Hematopoietic multipotent progenitor cell treated with erythropoietin and hydrocortisone succinate and interleukin-3 and kit ligand, for 8 days (in vitro differentiated cells): ENCODE results near the gene ANKS1A.
"Not testable (repeated sequence)": the region's sequence is repeated elsewhere in the genome, so short reads cannot be mapped to it uniquely, and the experiment has no call there.

Experiments
- DNase-seq: peaks from one replicate; pipeline ENCODE4 v3.0.0-alpha.2; 2015

ANKS1A gene

DNA sequence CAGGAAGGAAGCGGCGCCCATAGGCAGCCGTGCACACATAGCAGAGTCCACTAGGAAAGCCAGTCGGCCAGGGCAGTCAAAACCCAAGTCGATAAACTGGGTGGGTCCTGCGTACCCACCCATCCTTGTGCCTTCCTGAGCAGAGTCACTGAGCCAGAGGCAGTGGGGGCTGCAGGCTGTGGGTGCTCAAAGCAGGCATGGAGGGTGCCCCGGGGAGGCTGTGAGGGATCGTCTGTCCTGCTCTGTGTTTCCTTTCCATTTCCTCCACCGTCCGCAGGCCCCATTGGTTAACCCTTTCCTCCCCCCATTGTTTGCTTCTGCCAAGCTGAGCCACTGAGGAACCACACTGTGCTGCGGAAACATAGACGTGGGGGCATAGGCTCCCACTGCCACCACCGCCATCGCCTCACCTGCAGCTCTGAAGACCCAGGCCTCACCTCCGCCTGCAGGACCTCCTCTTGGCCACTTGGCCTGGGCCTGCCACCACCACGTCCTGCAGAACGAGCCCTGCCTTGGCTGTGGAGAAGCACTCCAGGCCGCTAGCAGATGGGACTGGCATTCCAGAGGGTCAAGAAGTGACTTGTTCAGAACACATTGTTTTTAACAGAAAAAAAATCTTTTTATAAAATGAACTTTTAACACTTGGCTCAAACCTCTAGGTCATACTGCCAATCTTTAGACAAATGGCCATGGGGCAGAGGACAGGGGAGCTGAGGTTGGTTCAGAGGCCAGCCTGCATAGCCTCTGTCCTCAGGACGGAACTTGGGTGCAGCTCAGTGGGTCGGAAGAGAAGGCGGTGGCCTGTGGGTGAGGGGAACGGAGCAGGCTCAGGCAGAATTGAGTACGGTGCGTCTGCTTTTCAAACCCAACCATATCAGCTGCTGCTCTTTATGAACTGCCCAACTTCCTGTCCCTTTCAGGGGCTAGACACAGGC is 199.5 kb downstream of the ANKS1A start:
- no peak for DNase-seq

DNA sequence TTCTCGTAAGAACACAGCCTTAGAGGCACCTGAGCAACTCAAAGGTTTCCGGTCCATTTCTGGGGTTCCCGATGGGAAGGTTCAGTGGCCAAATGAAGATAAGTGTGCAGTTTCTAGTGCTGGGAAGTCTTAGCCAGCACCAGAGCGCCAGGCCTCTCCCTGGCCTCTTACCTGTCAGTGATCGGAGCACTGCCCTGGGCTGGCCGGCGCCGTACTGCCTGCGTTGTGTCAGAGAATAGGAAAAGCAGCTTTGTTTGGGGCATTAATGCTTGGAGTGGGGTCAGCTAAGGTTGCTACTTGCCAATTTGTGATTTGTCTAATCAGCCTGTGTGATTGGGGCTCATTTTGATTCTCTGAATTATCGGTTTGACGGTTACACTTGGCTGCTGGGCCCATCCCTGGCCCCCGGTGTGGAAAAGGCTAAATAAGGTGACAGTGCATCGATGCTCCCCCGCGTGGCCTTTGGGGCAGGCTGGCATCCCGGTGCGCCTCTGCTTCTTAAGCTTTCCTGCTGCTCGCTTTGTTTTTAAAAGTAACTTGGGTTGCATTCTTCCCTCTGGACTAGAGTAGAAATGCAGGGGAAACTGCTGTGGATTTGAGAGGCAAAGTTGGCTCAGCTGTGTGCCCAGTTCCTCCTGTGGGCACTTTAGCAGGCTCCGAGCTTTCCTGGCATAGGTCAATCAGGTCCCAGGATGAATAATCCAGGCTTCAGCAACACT is 200.3 kb downstream of the ANKS1A start:
- DNase-seq, result no peak

DNA sequence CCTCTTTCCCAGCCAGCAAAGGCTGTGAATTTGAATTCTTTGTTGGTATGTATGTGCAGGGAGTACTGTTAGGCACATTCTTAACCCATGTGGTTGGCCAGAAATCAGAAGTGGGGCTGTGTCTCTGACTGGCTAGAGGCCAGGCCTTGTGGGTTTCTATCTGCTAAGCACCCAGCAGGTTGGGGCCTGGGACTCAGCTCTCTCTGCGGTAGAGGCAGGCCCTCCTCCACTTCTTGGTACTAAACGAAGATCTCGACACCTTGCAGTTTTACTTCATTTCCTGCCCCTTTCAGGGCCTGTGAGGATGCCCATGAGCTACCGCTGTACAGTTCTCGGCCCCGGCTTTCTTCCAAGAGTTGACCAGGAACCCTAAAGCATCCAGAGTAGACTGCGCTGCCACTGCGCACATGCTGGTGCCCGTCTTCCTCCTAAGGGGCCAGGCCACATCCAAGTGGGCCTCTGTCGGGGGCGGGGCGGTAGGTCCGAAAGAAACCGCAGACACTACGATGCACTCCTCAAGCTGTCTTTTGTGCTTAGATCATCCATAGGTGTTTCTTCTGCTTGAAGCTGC is 201.0 kb downstream of the ANKS1A start:
- DNase-seq, result peak; percentile 79

DNA sequence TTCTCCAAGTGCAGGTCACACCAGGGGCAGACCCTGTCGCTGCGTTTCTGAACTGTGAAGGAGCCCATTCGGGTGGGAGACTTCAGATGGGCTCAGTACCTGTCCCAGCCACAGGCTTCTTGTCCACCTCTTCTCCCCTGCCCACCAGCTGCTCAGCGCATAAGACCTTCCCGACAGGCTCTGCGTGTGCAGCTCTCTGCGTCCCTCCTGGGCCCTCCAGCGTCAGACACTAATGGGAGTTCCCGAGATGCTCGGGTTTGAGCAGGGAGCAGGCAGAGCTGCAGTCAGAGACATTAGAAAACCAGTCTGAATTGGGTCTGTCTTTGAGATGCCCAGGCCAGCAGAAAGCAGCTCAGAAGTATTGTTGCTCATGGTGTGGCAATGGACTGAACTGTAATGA is 201.7 kb downstream of the ANKS1A start:
- DNase-seq, result no peak

DNA sequence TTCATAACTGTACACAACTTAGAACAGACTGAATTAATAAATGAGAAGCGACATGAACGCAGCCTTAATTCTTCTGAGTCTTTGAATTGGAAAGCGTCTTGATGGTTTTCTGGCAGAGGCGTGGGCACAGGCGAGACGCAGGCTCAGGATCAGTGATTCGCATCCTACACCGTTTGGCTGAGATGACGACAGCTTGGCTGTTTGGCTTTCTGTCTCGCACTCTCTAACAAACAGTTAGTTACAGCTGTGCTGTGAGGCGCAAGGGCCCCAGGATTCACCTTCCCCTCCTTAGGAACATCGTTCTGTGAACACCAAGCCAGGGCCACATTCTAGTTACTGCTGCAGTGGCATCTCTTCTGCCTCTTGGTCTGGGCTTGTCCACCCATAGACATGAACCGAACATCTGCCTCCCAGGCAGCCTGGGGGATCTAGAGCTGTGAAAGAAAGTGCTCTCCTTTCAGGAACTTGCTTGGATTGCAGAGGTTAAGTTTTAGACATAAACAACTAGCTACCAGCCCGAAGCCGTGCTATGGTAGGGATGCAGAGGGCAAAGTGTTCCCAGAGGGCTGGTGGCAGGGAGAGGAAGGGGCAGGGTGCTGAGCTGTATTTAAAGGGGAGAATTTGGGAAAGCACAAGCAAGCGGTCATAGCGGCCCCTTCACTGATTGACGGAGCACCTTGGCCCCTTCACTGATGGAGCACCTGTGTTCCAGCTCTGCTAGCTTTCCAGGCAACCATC is 202.5 kb downstream of the ANKS1A start:
- DNase-seq, result no peak

DNA sequence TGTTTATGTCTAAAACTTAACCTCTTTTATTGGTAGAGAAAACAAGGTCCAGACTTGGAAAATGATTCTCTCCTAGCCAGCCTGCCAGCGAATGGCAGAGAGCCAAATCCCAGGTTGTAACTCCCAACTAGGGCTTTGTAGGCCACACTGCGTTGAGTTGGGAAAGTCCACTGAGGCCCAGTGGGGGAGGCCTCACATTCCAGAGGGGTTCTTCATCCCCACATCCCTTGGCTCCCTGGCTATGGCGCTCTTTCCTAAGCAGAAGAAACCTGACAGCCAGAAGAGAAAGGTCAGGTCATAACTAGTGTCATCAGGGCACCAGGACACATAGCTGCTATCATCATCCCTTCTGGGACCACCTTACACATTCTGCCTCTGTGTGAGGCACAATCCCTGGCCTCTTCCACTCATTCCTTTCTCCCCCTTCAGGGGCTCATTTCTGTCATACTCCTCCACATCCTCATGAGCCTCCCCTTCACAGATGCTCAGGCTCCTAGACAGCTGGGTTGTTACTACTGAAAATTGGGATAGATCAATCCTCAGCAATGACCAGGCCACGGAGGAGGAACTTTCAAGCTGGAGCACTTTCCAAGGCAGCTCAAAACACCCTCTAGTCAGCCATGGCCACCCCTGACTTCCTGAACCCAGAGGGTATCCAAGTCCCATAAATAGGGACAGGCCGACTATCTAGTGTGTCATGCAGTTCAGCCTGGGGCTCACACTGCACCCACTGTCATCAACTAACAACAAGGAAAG is 203.5 kb downstream of the ANKS1A start:
- DNase-seq, result no peak

DNA sequence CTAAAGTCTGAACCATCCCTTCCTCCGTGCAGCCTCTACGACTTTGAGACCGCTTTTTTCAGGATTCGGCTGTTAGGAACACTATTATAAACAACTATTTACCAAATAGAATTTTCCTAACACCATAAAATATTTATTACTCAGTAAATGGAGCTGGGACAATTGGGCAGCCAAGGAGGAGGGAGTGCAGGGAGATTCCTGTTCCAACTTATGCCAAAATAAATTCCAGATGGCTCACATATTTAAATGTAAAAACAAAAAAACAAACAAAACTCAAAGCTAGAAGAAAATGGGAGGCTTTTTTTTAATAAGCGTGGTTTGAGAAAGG is 204.0 kb downstream of the ANKS1A start:
- DNase-seq, result no peak

DNA sequence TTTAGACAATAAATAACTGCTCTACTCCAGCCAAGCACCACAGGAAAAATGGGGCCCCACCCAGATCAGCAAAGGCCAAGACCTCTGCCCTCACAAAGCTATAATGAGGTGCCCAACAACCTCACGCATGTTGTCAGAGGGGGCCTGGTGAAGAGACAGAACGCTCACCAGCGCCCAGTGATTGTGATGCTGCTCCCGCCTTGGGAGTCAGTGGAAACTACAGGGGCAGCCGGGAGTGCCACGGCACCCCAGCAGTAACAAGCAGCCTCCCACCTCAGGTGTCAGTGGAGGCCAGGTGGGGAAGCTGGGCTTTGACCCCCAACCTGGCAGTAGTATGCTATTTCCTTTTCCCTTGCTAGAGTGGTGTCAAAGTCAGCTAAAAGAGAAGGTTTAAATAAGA is 204.7 kb downstream of the ANKS1A start:
- DNase-seq, result no peak

DNA sequence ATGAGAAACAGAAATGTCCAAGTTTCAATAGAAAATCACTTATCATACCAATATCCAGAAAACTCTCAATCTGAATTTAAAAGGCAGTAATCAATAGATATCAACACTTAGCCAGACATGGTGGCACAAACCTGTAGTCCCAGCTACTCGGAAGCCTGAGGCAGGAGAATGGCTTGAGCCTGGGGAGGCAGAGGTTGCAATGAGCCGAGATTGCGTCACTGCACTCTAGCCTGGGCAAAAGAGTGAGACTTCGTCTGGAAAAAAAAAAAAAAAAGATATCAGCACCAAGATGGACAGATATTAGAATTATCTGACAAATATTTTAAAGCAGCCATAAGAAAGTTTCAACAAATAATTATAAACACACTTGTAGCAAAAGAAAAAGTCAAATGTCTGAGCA is 205.1 kb downstream of the ANKS1A start:
- no peak for DNase-seq

DNA sequence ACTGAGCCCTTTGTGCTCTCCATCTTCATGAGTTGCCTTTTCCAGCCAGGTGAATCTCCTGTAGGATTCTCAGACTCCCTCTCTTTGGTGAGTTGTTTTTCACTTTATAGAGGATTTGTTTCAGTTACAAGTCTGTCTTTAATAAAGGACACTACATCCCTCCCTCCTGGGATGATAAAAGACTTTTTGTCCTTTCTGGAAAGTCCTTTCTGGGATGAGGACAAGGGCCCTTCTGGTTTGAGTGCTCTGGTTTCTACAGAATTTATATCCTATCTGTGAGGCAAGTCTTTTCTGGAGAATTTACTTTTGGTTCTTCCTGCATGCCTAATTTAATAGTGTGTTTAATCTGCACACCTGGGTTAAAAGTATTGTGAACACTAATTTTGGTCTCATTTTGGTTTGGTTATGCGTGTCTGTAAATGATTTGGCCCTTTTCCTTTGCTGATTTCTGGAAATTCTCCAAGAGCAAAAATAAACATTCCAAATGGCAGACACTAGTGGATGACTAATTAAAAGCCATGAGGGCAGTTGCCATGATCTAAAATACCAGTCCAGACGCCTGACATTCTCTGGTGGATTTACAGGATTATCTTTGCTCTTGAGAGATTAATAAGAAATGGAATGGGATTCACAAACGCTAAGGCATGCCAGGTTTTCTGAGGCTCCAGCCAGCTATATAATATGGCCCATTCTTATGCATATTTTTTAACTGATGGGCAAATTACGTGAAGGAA is 207.2 kb downstream of the ANKS1A start:
- DNase-seq, result no peak

DNA sequence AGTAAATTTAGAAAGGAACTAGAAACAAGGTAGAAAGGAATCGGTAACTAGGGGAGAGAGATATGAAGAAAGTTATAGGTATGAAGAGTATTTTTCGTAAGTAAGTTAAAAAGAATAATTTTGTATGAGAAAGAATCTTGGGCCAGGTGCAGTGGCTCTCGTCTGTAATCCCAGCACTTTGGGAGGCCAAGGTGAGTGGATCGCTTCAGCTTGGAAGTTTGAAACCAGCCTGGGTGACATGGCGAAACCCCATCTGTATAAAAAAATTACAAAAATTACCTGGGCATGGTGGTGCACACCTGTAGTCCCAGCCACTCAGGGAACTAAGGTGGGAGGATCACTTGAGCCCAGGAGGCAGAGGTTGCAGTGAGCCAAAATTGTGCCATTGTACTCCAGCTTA is 210.1 kb downstream of the ANKS1A start:
- DNase-seq, result no peak

DNA sequence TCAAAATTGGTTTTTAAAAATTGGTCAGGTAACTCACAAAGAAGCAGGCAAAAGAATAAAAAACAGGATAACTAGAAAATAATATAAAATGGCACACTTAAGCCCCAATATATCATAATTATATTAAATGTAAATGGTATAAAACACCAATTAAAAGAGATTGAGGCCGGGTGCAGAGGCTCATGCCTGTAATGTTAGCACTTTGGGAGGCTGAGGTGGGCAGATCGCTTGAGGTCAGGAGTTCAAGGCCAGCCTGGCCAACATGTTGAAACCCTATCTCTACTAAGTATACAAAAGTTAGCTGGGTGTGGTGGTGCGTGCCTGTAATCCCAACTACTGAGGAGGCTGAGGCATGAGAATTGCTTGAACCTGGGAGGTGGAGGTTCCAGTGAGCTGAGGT is 216.0 kb downstream of the ANKS1A start:
- DNase-seq, result no peak

DNA sequence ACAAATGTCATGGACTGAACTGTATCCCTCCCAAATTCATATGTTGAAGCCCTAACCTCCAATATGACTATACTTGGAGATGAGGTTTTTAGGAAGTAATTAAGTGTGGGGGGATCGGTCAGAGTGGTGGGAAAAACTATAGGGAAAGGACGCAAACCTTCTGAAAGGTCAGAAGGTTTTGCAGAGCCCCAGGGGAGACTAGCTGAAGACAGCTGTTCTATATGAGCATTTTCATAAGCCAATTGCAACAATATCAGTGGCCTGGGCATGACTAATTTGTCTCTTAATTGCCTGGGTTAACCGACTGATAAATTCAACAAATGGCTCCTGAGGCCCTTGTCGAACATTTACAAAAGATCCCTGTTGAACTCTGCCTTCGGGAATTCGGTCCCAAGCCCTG is 217.0 kb downstream of the ANKS1A start:
- DNase-seq, result not testable (repeated sequence)

DNA sequence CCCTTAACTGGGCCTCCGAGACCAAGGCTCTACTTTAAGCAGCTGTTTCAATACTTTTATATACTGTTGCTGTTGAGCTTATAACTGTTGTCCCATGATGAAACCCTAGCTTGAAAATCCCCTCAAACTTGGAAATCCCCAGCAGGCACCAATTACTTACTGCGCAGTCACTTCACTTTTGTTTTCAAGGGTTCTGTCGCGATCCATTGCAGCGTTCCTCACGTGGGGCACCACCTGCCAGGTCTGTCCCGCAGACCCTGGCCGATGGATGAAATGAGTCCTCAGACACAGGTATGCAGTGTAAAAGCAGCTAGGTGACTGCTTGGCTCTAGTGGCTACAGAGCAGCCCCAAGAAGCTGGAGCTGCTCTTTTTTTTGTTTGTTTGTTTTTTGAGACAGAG is 218.2 kb downstream of the ANKS1A start:
- not testable (repeated sequence) for DNase-seq

DNA sequence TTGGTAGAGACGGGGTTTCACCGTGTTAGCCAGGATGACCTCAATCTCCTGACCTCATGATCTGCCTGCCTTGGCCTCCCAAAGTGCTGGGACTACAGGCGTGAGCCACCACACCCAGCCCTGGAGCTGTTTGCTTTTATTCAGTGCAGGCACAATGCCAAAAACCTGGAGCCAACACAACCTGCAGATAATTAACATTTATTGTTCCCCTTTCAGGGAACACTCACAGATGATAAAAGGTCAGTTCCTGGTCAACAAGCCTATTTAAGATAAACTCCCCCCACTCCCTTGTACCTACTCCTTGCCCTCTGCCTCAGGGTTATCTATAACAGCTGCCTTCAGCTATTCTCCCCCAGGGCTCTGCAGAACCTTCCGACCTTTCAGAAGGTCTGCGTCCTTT is 218.7 kb downstream of the ANKS1A start:
- DNase-seq, result not testable (repeated sequence)

DNA sequence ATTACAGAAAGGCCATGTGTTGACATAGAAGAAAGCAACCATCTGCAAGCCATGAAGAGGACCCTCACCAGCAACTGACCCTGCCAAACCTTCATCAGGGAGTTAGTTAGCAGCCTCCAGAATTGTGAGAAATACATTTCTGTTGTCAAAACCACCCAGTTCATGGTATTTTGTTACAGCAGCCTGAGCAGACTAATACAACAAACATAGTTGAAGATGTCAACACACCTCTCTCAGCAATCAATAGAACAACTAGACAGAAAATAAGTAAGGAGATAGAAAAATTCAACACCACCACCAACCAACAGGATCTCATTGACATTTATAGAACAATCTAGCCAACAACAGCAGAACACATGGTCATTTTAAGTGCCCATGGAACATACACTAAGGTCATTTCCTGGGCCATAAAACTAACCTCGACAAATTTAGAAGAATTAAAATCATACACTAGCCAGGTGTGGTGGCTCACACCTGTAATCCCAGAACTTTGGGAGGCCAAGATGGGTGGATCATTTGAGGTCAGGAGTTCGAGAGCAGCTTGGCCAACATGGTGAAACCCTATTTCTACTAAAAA is 219.3 kb downstream of the ANKS1A start:
- no peak for DNase-seq

DNA sequence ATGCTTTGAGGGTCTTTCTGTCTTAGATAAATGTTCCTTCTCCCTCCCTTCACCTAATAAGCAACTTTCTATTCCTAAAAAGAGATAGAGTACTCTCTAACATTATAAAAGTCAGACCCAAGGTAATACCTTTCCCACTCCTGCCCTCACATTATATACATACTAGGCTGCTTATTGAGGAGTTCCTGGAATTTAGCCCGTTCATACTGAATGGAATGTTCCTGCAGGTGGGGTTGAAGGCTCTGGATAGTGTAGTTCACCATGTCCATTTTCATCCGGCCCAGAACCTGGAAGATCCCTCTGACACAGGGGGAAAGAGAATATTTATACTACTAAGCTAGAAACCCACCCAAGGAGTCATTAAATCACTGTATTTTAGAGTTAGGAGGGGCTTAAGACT is 231.7 kb downstream of the ANKS1A start:
- DNase-seq, result no peak

DNA sequence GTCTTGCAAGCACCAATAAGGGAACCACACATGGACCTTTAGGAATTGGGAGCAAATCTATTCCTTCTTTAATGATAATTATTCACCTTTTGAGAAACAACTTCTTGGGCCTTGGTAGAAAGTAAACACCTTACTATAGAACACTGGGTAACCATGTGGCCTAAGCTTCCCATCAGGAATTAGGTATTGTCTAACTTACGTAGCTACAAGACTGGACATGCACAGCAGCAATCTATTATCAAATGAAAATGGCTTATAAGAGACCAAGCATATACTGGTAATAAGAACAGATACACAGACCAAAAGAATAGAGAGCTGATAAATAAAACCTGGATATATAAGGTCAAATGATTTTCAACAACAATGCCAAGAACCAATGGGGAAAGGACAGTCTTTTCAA is 235.3 kb downstream of the ANKS1A start:
- DNase-seq, result no peak

DNA sequence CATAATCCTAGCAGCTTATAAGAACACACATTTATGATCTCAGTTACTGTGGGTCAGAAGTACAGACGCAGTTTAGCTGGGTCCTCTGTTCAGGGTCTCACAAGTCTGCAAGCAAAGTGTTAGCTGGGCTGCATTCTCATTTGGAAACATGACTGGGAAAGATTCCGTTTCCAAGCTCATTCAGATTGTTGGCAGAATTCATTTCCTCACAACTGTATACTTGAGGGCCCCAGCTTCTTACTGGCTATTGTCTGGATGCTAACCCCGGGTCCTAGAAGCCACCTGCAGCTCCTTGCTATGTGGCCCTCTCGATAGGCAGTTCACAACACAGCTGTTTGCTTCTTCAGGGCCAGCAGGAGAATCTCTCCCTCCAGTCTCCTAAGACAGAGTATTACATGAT is 239.0 kb downstream of the ANKS1A start:
- no peak for DNase-seq

DNA sequence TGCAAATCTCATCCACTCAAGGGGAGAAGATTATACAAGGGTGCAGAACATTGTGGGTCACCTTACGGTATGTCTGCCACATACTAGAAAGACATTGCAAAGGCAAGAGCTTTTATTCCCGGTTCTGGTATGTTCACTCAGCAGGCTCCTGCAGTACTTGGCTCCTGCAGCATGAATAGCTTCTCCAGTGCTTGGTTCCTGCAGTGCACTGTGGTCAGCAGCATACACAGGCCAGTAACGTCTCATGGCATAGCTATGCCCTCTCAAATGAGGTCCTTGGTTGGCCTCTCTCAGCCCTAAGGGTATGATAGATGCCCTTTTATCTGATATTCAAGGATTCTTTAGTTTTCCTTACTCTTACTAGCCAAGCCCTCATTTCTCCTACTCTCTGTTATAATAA is 239.4 kb downstream of the ANKS1A start:
- DNase-seq, result no peak

DNA sequence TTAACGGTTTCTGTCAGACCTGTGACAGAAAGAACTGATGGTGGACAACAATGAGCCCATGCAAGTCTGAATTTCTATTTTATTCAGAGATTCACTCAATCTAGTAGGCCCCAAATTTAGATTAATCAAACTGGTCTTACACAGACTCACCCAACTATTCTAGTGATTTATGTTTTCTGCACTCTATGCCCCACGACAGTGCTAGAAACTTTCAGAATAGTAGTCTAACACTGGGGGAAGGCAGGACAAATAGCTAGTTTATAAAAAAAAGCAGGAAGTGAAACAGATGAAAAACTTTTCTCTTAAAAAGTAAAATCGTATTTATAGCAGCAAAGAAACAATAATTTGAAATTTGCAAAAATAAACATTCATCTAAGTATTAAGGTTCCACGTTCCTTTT is 247.1 kb downstream of the ANKS1A start:
- no peak for DNase-seq

DNA sequence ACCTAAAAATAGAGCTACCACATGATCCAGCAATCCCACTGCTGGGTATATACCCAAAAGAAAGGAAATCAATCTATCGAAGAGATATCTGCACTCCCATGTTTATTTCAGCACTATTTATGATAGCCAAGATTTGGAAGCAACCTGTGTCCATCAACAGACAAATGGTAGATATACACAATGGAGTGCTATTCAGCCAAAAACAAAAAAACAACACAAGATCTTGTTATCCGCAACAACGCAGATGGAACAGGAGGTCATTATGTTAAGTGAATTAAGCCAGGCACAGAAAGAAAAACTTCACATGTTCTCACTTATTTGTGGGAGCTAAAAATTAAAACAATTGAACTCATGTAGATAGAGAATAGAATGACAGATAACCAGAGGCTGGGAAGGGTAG is 249.1 kb downstream of the ANKS1A start:
- not testable (repeated sequence) for DNase-seq
